Tibial artery (tissue), 4 donors: ENCODE measurements around the gene ERC1.
A peak's percentile ranks its signal among the peaks of the same experiment; 100 is the strongest.
"Not testable (repeated sequence)": the region's sequence is repeated elsewhere in the genome, so short reads cannot be mapped to it uniquely, and the experiment has no call there.

Source experiments
- DNase-seq, 2 donors: peaks; one replicate each; pipeline ENCODE4 v3.0.0-alpha.2; 2019
- H3K27ac ChIP-seq, 2 donors: fragments of 200-600 bp; sonication (generic) in 1 of 2; 1 replicate in 1 of 2; 2 replicates in 1 of 2; pipeline ENCODE4 v1.5.1; 2018 to 2019; ENCODE audit warnings: mild to moderate bottlenecking in 1 of 2
- H3K27me3 ChIP-seq, 2 donors: fragments of 200-600 bp; sonication (generic) in 1 of 2; one replicate each; pipeline versions ENCODE4 v1.5.1 to v1.6.0; 2016 to 2019
- H3K36me3 ChIP-seq, 3 donors: fragments of 200-600 bp; sonication (generic) in 2 of 3; one replicate each; pipeline ENCODE4 v1.5.1; 2016 to 2019; ENCODE audit warnings: mild to moderate bottlenecking in 2 of 3
- H3K4me1 ChIP-seq, 4 donors: fragments of 200-600 bp; sonication (generic) in 2 of 4; 1 replicate in 3 of 4; 2 replicates in 1 of 4; pipeline ENCODE4 v1.5.1; 2016 to 2019
- H3K4me3 ChIP-seq, 2 donors: fragments of 200-600 bp; sonication (generic) in 1 of 2; 1 replicate in 1 of 2; 2 replicates in 1 of 2; pipeline ENCODE4 v1.5.1; 2018 to 2019; ENCODE audit warnings: mild to moderate bottlenecking in 2 of 2
- H3K9me3 ChIP-seq, 3 donors: fragments of 200-600 bp; sonication (generic) in 1 of 3; one replicate each; pipeline ENCODE4 v1.5.1; 2016 to 2019
- intact Hi-C: fragments of 100-400 bp; cut with DNase I; formaldehyde crosslinking; loops from one replicate; pipeline ENCODE4 v1.15.0; 2023; ENCODE audit warnings: low total_unique reads
- TF ChIP-seq, protein P1 (sequence below), 2 experiments: fragments of 200-600 bp in 1 of 2; fragments of 450-650 bp in 1 of 2; IDR thresholded peaks; one replicate each; pipeline ENCODE4 v1.5.1; 2017 to 2019; ENCODE audit warnings: antibody characterized with exemption in 2 of 2, mild to moderate bottlenecking in 1 of 2, moderate library complexity in 1 of 2

Gene ERC1

GRCh38 chr12:1328391-1328790 is 337.4 kb downstream of the ERC1 start:
- DNase-seq: peak in 1 of 2 donors; percentile 42
- TF ChIP-seq, protein P1, sequence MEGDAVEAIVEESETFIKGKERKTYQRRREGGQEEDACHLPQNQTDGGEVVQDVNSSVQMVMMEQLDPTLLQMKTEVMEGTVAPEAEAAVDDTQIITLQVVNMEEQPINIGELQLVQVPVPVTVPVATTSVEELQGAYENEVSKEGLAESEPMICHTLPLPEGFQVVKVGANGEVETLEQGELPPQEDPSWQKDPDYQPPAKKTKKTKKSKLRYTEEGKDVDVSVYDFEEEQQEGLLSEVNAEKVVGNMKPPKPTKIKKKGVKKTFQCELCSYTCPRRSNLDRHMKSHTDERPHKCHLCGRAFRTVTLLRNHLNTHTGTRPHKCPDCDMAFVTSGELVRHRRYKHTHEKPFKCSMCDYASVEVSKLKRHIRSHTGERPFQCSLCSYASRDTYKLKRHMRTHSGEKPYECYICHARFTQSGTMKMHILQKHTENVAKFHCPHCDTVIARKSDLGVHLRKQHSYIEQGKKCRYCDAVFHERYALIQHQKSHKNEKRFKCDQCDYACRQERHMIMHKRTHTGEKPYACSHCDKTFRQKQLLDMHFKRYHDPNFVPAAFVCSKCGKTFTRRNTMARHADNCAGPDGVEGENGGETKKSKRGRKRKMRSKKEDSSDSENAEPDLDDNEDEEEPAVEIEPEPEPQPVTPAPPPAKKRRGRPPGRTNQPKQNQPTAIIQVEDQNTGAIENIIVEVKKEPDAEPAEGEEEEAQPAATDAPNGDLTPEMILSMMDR (IDR thresholded peaks at IDR 0.05): no peak
- no peaks in the 10 kb centered on the region for H3K27me3 ChIP-seq
- no peak overlapping the region for H3K27ac ChIP-seq
- H3K4me1 ChIP-seq: no peaks in the 10 kb centered on the region
- H3K9me3 ChIP-seq: no peaks in the 10 kb centered on the region
- intact Hi-C loops: no loop called here
- no peaks in the 10 kb centered on the region for H3K36me3 ChIP-seq
- H3K4me3 ChIP-seq: no peak overlapping the region

DNA sequence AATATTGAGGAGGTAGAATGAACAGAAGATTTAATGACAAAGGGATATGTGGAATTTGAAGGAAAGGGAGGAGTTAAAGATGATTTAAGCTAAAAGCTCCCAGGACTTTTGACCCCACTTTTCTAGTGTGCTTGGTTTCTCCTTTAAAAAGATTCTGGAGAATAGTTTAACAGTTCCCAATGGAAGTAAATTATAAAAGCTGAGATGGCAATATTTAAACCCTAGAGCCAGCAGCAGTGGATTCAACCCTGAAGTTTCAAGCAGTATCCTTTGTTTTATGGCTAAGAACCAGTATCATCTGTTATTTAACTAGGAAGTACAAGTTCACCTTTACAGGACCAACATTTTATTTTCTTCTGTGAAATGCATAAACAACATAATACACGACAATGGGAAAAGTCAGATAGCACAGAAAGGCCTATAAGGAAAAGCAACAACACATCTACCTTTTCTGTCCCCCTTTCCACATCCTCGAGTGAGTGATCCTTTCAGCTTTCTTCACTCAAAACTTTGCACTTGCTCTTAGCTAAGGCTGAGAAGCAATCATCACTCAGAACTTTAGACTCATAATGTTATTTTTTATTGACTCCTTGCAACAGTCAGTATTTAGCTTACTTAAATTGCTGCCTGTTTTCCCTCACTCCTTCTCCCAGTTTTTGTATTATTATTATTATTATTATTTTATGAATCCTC is 338.9 kb downstream of the ERC1 start:
- H3K4me1 ChIP-seq: no peaks in the 10 kb centered on the region
- H3K9me3 ChIP-seq: no peaks in the 10 kb centered on the region
- no peak overlapping the region for H3K4me3 ChIP-seq
- H3K27ac ChIP-seq: no peak overlapping the region
- TF ChIP-seq, protein P1 (IDR thresholded peaks at IDR 0.05): no peak
- H3K27me3 ChIP-seq: no peaks in the 10 kb centered on the region
- DNase-seq: no peak
- intact Hi-C loops: no loop called here
- H3K36me3 ChIP-seq: no peaks in the 10 kb centered on the region

- no peaks in the 10 kb centered on the region for H3K36me3 ChIP-seq
- no peak overlapping the region for H3K27ac ChIP-seq
- intact Hi-C loops: no loop called here
- H3K4me1 ChIP-seq: no peaks in the 10 kb centered on the region
- no peak for DNase-seq
- no peaks in the 10 kb centered on the region for H3K9me3 ChIP-seq
- no peak overlapping the region for H3K4me3 ChIP-seq
- TF ChIP-seq, protein P1 (IDR thresholded peaks at IDR 0.05): no peak
- H3K27me3 ChIP-seq: no peaks in the 10 kb centered on the region
Measured at GRCh38 chr12:1330477-1330827, 339.4 kb downstream of the ERC1 start.

GRCh38 chr12:1332327-1332726 is 341.3 kb downstream of the ERC1 start:
- no peak overlapping the region for H3K4me3 ChIP-seq
- intact Hi-C loops: no loop called here
- TF ChIP-seq, protein P1 (IDR thresholded peaks at IDR 0.05): no peak
- no peaks in the 10 kb centered on the region for H3K4me1 ChIP-seq
- no peaks in the 10 kb centered on the region for H3K36me3 ChIP-seq
- no peak overlapping the region for H3K27ac ChIP-seq
- no peaks in the 10 kb centered on the region for H3K9me3 ChIP-seq
- H3K27me3 ChIP-seq: no peaks in the 10 kb centered on the region
- no peak for DNase-seq

DNA sequence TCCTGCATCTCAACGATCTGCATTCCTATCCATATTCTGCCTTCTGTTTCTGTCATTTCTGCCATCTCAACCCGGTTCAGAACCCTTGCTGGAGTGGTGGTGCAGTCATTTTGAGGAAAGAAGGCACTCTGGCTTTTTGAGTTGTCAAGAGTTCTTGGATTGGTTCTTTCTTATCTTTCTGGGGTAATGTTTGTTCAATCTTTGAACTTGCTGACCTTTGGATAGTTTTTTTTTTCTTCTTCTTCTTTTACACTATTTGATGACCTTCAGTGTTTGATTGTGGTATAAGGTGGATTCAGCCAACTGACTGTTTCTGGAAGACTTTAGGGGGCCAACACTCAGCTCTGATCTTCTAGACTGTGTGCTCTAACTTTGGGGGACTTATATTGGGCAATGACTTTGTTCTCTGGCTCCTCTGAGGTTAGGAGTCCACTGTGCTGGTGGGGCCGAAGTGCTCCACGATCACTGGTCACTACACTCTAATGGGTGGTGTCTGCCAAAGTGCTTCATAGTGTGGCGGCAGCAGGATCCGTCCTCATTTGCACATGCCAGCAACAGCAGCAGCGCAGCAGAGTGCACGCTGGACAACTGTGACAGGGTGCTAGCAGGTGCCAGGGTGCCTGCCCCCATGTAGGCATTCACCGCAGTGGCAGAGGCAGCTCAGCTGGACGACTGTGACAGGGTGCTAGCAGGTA is 347.6 kb downstream of the ERC1 start:
- Histone ChIP-seq H3K27ac (no peak overlapping the region), H3K9me3 (no peaks in the 10 kb centered on the region), H3K27me3 (no peaks in the 10 kb centered on the region), H3K4me3 (no peak overlapping the region), H3K4me1 (no peaks in the 10 kb centered on the region), H3K36me3 (no peaks in the 10 kb centered on the region)
- no peak for DNase-seq
- TF ChIP-seq, protein P1 (IDR thresholded peaks at IDR 0.05): no peak
- intact Hi-C loops: no loop called here

- H3K27me3 ChIP-seq, intact Hi-C loops, H3K9me3 ChIP-seq, H3K36me3 ChIP-seq, H3K4me1 ChIP-seq, DNase-seq, H3K27ac ChIP-seq, H3K4me3 ChIP-seq: not testable (repeated sequence)
Measured at GRCh38 chr12:1339178-1339541, 348.1 kb downstream of the ERC1 start.
